Astrocyte (in vitro differentiated cells and primary cell): ENCODE data around the gene CST11.

ENCODE experiments used
- CTCF ChIP-seq: IDR thresholded peaks from 2 replicates; pipeline ENCODE4 v1.5.1; 2011; ENCODE audit warnings: low read depth, mild to moderate bottlenecking, inconsistent platforms, low read length, moderate library complexity; ENCODE audit not compliant: insufficient read depth
- EZH2 ChIP-seq: IDR thresholded peaks from 2 replicates; pipeline ENCODE4 v1.6.1; 2012; ENCODE audit warnings: mild to moderate bottlenecking, low read length, inconsistent platforms; ENCODE audit not compliant: insufficient read depth

- TF ChIP-seq CTCF, result no peak
- TF ChIP-seq EZH2, result no peak
Measured at GRCh38 chr20:23438661-23439060, 14.0 kb downstream of the CST11 start.
